HepG2 (cell line): Measurements from ENCODE around the gene SYTL2. TPM values are rescaled to one million over a fixed set of nuclear protein-coding genes. Genes with fewer than 3 reads are reported as not detected.

Experiments used
- ATAC-seq: fragments of 200-7000 bp; cut with Tn5 transposase; 3 replicates; pipeline ENCODE4 v1.9.1; 2020; ENCODE audit warnings: mild to moderate bottlenecking, moderate library complexity
- BruUV-seq: library from RNA; stranded (reverse); fragments of 400-500 nt; replicated peaks from 2 replicates; lab custom pipeline; 2021; lab: Mats Ljungman, UMichigan
- CTCF ChIA-PET: fragments of 300-600 bp; formaldehyde crosslinking; extraction: SDS; loops from one replicate; lab custom pipeline; 2021; ENCODE audit warnings: low total read pairs, inconsistent platforms, low intra/inter-chr PET ratio; lab: Yijun Ruan, JAX
- POLR2A ChIA-PET: fragments of 350-600 bp; sonication (Branson Sonifier 250); formaldehyde crosslinking; loops from one replicate; lab custom pipeline; 2020; ENCODE audit warnings: antibody characterized with exemption, inconsistent platforms; lab: Yijun Ruan, JAX
- DNase-seq: peaks from one replicate; pipeline ENCODE4 v3.0.0-alpha.2; 2015; ENCODE audit warnings: low spot score
- FAIRE-seq: peaks from 3 replicates; lab custom pipeline; 2011; peaks lifted over from hg19 to GRCh38; lab: Jason Lieb, UNC
- H2AFZ ChIP-seq: one replicate; pipeline ENCODE4 v1.6.1; 2011; ENCODE audit warnings: low read length, inconsistent platforms
- H3K27ac ChIP-seq: fragments of 300-600 bp; 3 replicates; pipeline ENCODE4 v1.8.0; 2011; ENCODE audit warnings: mixed run types, mild to moderate bottlenecking, mixed read lengths, low read length, inconsistent platforms; ENCODE audit not compliant: insufficient read depth; ENCODE audit errors: extremely low read length
- H3K27me3 ChIP-seq, 2 experiments: fragments of 200-600 bp in 1 of 2; 2 replicates in 1 of 2; 3 replicates in 1 of 2; pipeline versions ENCODE4 v1.6.0 to v1.8.0; 2011; ENCODE audit warnings: low read length in 2 of 2, mild to moderate bottlenecking in 2 of 2, moderate library complexity in 2 of 2, inconsistent platforms in 1 of 2; ENCODE audit not compliant: insufficient read depth in 2 of 2, control insufficient read depth in 1 of 2
- H3K36me3 ChIP-seq, 2 experiments: fragments of 200-600 bp in 1 of 2; replicated peaks in 1 of 2; 2 replicates in 1 of 2; 3 replicates in 1 of 2; pipeline versions ENCODE4 v1.5.1 to v1.8.0; 2011; ENCODE audit warnings: low read length in 2 of 2, inconsistent platforms in 1 of 2; ENCODE audit not compliant: insufficient read depth in 2 of 2, control insufficient read depth in 1 of 2
- H3K4me1 ChIP-seq: 2 replicates; pipeline ENCODE4 v1.5.1; 2012; ENCODE audit warnings: low read length, inconsistent platforms; ENCODE audit not compliant: insufficient read depth
- H3K4me2 ChIP-seq: 2 replicates; pipeline ENCODE4 v1.6.0; 2011; ENCODE audit warnings: low read depth, low read length, inconsistent platforms
- H3K4me3 ChIP-seq, 3 experiments: fragments of 200-600 bp in 1 of 3; sonication (generic), shearing (Covaris generic) in 1 of 3; replicated peaks in 1 of 3; 2 replicates each; pipeline ENCODE4 v1.5.1; 2011 to 2016; ENCODE audit warnings: low read length in 3 of 3, inconsistent platforms in 2 of 3, low read depth in 2 of 3, mild to moderate bottlenecking in 2 of 3, control low read depth in 1 of 3, mixed read lengths in 1 of 3; ENCODE audit not compliant: insufficient read depth in 1 of 3
- H3K79me2 ChIP-seq: one replicate; pipeline ENCODE4 v1.6.1; 2011; ENCODE audit warnings: low read length, inconsistent platforms; ENCODE audit not compliant: insufficient read depth
- H3K9ac ChIP-seq: 2 replicates; pipeline ENCODE4 v1.6.0; 2011; ENCODE audit warnings: mild to moderate bottlenecking, low read depth, low read length, inconsistent platforms; ENCODE audit not compliant: insufficient read depth
- H3K9me3 ChIP-seq: 2 replicates; pipeline ENCODE4 v1.5.1; 2012; ENCODE audit warnings: mild to moderate bottlenecking, low read length
- H4K20me1 ChIP-seq: 2 replicates; pipeline ENCODE4 v1.6.0; 2011; ENCODE audit warnings: inconsistent platforms, mild to moderate bottlenecking, low read length, moderate library complexity; ENCODE audit not compliant: insufficient read depth
- CEBPB ChIP-seq: IDR thresholded peaks from 2 replicates; pipeline ENCODE4 v1.6.1; 2011; ENCODE audit warnings: low read depth, low read length, improper control_type of control experiment, borderline replicate concordance
- DZIP1 ChIP-seq: sonication (generic); formaldehyde crosslinking; IDR thresholded peaks from 2 replicates; pipeline ENCODE4 v1.5.0; 2020; ENCODE audit warnings: mild to moderate bottlenecking, missing genetic modification reagents
- HES4 ChIP-seq: sonication (generic); formaldehyde crosslinking; IDR thresholded peaks from 2 replicates; pipeline ENCODE4 v1.9.0; 2021; ENCODE audit warnings: mild to moderate bottlenecking, missing genetic modification reagents, borderline replicate concordance
- JUNB ChIP-seq: sonication (generic); formaldehyde crosslinking; IDR thresholded peaks from 2 replicates; pipeline ENCODE4 v1.8.0; 2022; ENCODE audit warnings: missing genetic modification reagents, mild to moderate bottlenecking, borderline replicate concordance
- MTA3 ChIP-seq: sonication (generic); formaldehyde crosslinking; IDR thresholded peaks from 2 replicates; pipeline ENCODE4 v1.4.0; 2020; ENCODE audit warnings: missing genetic modification reagents
- NFYB ChIP-seq: sonication (generic); formaldehyde crosslinking; IDR thresholded peaks from 2 replicates; pipeline ENCODE4 v1.4.0; 2020; ENCODE audit warnings: missing genetic modification reagents
- NFYC ChIP-seq: IDR thresholded peaks from 2 replicates; pipeline ENCODE4 v1.6.1; 2016; ENCODE audit warnings: missing genetic modification reagents, missing compliant biosample characterization
- PITX1 ChIP-seq: sonication (generic); formaldehyde crosslinking; IDR thresholded peaks from 2 replicates; pipeline ENCODE4 v1.5.1; 2020; ENCODE audit warnings: mild to moderate bottlenecking, missing genetic modification reagents
- SAP130 ChIP-seq: IDR thresholded peaks from 2 replicates; pipeline ENCODE4 v1.6.1; 2016; ENCODE audit warnings: low read depth
- ZBTB7B ChIP-seq: sonication (generic); formaldehyde crosslinking; IDR thresholded peaks from 2 replicates; pipeline ENCODE4 v1.4.0; 2020; ENCODE audit warnings: missing genetic modification reagents
- ZMYM4 ChIP-seq: sonication (generic); formaldehyde crosslinking; IDR thresholded peaks from 2 replicates; pipeline ENCODE4 v1.8.1; 2023; ENCODE audit warnings: mild to moderate bottlenecking, missing genetic modification reagents
- WGBS: methylation state at CpG from one replicate; pipeline ENCODE4 v1.1.6; 2017; ENCODE audit warnings: low lambda C conversion rate; 5-methylcytosine and 5-hydroxymethylcytosine counted together
- in situ Hi-C: cut with HindIII; loops from 2 replicates; pipeline ENCODE4 v1.10.0; 2017; ENCODE audit warnings: low pct_unique_long_range_greater_than_20kb; ENCODE audit not compliant: extremely low pct_ligation_motif_present
- intact Hi-C: fragments of 100-400 bp; cut with micrococcal nuclease; formaldehyde crosslinking; loops from one replicate; pipeline ENCODE4 v1.10.0; 2022; ENCODE audit not compliant: unreplicated experiment
- polyA plus RNA-seq, 8 experiments: library from polyadenylated mRNA; depleted of rRNA in 3 of 8; stranded (reverse) in 7 of 8; unstranded in 1 of 8; fragments of >200 nt; fragmentation: Illumina TruSeq in 4 of 8; extraction: Trizol in 4 of 8; gene quantifications; 2 replicates each; pipeline versions ENCODE4 v1.2.1 to v1.2.3, GENCODE V29; 2011 to 2016; ENCODE audit warnings: low read depth in 4 of 8, missing spikeins in 1 of 8, mixed read lengths in 1 of 8; ENCODE audit not compliant: insufficient read depth in 1 of 8
- total RNA-seq, 5 experiments: library from RNA; depleted of rRNA; stranded (reverse); fragments of >200 nt; fragmentation: Illumina TruSeq; extraction: Trizol; gene quantifications; 2 replicates each; pipeline ENCODE4 v1.2.3, GENCODE V29; 2016; ENCODE audit warnings: low read depth in 1 of 5
- TF ChIP-seq, protein P1 (sequence below): sonication (generic); formaldehyde crosslinking; IDR thresholded peaks from 2 replicates; pipeline ENCODE4 v1.9.0; 2022; ENCODE audit warnings: low read depth, missing genetic modification reagents
- TF ChIP-seq, protein P2 (sequence below): sonication (generic); formaldehyde crosslinking; IDR thresholded peaks from 2 replicates; pipeline ENCODE4 v1.4.0; 2020; ENCODE audit warnings: missing genetic modification reagents, borderline replicate concordance
- TF ChIP-seq, protein P3 (sequence below): sonication (generic); formaldehyde crosslinking; IDR thresholded peaks from 2 replicates; pipeline ENCODE4 v1.4.0; 2020; ENCODE audit warnings: missing genetic modification reagents

The SYTL2 gene
- total and polyA plus RNA-seq, 2 of the 13 experiments (the other 11 are each of a cell fraction or from before 2014, with no cell fraction given), result 0.77 to 0.90 TPM

- no peak for FAIRE-seq
- CTCF ChIA-PET, result no interaction called here
- Histone ChIP-seq H3K27ac (no peak within 1 kb of the TSS), H3K79me2 (no peaks in the 10 kb centered on the region), H3K9ac (peak within 1 kb of the TSS; percentile 14), H3K9me3 (no peaks in the 10 kb centered on the region), H2AFZ (peak within 1 kb of the TSS; percentile 67), H3K4me1 (peaks cover 33% of the 10 kb centered on the region; the same call in 1 of the 2 replicates), H4K20me1 (no peaks in the 10 kb centered on the region), H3K4me2 (peak within 1 kb of the TSS; percentile 92), H3K36me3 (no peaks in the 10 kb centered on the region), H3K27me3 (0 out of 5 replicates have a peak, but pooled peaks cover 0 to 10% of the 10 kb centered on the region in 2 experiments), H3K4me3 (peak within 1 kb of the TSS; percentile 20 to 69 (median 44); a peak in 5 of 6 replicates)
- peak; percentile 68 for DNase-seq
- POLR2A ChIA-PET, result interaction anchor here (1.3 to 2.1 kb wide), 3 partner anchors 21 to 58 kb away, joined by 5 to 11 read pairs (median 6); partner anchors contain the start of genes CREBZF, TMEM126A and TMEM126B
- BruUV-seq, result no TSS peak
- ATAC-seq, result peak; percentile 86
- in situ Hi-C loops, result no loop called here
- intact Hi-C loops, result no loop called here
- WGBS, result 10% methylated on average over 10 of the region's 13 CpGs
- TF ChIP-seq MTA3 (CRISPR knock-in tag), result no peak
- TF ChIP-seq, protein P1, sequence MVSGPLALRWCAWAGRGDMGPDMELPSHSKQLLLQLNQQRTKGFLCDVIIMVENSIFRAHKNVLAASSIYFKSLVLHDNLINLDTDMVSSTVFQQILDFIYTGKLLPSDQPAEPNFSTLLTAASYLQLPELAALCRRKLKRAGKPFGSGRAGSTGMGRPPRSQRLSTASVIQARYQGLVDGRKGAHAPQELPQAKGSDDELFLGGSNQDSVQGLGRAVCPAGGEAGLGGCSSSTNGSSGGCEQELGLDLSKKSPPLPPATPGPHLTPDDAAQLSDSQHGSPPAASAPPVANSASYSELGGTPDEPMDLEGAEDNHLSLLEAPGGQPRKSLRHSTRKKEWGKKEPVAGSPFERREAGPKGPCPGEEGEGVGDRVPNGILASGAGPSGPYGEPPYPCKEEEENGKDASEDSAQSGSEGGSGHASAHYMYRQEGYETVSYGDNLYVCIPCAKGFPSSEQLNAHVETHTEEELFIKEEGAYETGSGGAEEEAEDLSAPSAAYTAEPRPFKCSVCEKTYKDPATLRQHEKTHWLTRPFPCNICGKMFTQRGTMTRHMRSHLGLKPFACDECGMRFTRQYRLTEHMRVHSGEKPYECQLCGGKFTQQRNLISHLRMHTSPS (CRISPR knock-in tag), result no peak
- peak; percentile 69 for TF ChIP-seq NFYC (CRISPR knock-in tag)
- TF ChIP-seq HES4 (CRISPR knock-in tag), result no peak
- TF ChIP-seq ZMYM4 (CRISPR knock-in tag), result peak; percentile 47; the same call in 1 of the 2 replicates
- TF ChIP-seq ZBTB7B, result no peak
- no peak for TF ChIP-seq DZIP1
- TF ChIP-seq, protein P2, sequence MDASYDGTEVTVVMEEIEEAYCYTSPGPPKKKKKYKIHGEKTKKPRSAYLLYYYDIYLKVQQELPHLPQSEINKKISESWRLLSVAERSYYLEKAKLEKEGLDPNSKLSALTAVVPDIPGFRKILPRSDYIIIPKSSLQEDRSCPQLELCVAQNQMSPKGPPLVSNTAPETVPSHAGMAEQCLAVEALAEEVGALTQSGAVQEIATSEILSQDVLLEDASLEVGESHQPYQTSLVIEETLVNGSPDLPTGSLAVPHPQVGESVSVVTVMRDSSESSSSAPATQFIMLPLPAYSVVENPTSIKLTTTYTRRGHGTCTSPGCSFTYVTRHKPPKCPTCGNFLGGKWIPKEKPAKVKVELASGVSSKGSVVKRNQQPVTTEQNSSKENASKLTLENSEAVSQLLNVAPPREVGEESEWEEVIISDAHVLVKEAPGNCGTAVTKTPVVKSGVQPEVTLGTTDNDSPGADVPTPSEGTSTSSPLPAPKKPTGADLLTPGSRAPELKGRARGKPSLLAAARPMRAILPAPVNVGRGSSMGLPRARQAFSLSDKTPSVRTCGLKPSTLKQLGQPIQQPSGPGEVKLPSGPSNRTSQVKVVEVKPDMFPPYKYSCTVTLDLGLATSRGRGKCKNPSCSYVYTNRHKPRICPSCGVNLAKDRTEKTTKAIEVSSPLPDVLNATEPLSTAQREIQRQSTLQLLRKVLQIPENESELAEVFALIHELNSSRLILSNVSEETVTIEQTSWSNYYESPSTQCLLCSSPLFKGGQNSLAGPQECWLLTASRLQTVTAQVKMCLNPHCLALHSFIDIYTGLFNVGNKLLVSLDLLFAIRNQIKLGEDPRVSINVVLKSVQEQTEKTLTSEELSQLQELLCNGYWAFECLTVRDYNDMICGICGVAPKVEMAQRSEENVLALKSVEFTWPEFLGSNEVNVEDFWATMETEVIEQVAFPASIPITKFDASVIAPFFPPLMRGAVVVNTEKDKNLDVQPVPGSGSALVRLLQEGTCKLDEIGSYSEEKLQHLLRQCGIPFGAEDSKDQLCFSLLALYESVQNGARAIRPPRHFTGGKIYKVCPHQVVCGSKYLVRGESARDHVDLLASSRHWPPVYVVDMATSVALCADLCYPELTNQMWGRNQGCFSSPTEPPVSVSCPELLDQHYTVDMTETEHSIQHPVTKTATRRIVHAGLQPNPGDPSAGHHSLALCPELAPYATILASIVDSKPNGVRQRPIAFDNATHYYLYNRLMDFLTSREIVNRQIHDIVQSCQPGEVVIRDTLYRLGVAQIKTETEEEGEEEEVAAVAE (CRISPR knock-in tag), result peak; percentile 99
- TF ChIP-seq, protein P3, sequence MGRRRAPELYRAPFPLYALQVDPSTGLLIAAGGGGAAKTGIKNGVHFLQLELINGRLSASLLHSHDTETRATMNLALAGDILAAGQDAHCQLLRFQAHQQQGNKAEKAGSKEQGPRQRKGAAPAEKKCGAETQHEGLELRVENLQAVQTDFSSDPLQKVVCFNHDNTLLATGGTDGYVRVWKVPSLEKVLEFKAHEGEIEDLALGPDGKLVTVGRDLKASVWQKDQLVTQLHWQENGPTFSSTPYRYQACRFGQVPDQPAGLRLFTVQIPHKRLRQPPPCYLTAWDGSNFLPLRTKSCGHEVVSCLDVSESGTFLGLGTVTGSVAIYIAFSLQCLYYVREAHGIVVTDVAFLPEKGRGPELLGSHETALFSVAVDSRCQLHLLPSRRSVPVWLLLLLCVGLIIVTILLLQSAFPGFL (CRISPR knock-in tag), result no peak
- TF ChIP-seq SAP130 (CRISPR knock-in tag), result peak; percentile 44; the same call in 1 of the 2 replicates
- TF ChIP-seq JUNB (CRISPR knock-in tag), result no peak
- TF ChIP-seq PITX1 (CRISPR knock-in tag), result no peak
- TF ChIP-seq NFYB (CRISPR knock-in tag), result peak; percentile 72
- TF ChIP-seq CEBPB, result peak; percentile 18; the same call in 1 of the 2 replicates
These were observed 125.0 kb downstream of the SYTL2 start, which contains the start of gene CCDC89 for GRCh38 chr11:85685820-85686459. Gene CCDC89 (minus strand): TSS chr11:85686195. CDS start chr11:85686130, 65 bp downstream.
